Neural progenitor cell (in vitro differentiated cells): ENCODE data around the gene PNPLA5. TPM values are rescaled to one million over a fixed set of nuclear protein-coding genes. Genes with fewer than 3 reads are reported as not detected.

Experiments
- DNase-seq: peaks from one replicate; pipeline ENCODE4 v3.0.0-alpha.2; 2016; ENCODE audit warnings: low spot score
- H2AFZ ChIP-seq: fragments of 200-600 bp; sonication (generic); replicated peaks from 2 replicates; pipeline ENCODE4 v1.6.1; 2016; ENCODE audit warnings: antibody characterized with exemption
- H3F3A ChIP-seq: fragments of 200-600 bp; sonication (generic); 2 replicates; pipeline ENCODE4 v1.6.1; 2016; ENCODE audit warnings: antibody characterized with exemption, low read depth
- H3K27ac ChIP-seq: fragments of 200-600 bp; sonication (generic); 2 replicates; pipeline ENCODE4 v1.5.1; 2016; ENCODE audit warnings: mild to moderate bottlenecking
- H3K27me3 ChIP-seq: fragments of 200-600 bp; sonication (generic); 2 replicates; pipeline ENCODE4 v1.6.1; 2016; ENCODE audit warnings: mild to moderate bottlenecking, moderate library complexity
- H3K36me3 ChIP-seq: fragments of 200-600 bp; sonication (generic); 2 replicates; pipeline ENCODE4 v1.5.1; 2016
- H3K4me1 ChIP-seq: fragments of 200-600 bp; sonication (generic); 2 replicates; pipeline ENCODE4 v1.6.1; 2016; ENCODE audit warnings: mixed run types
- H3K4me2 ChIP-seq: fragments of 200-600 bp; sonication (generic); 2 replicates; pipeline ENCODE4 v1.6.1; 2016
- H3K4me3 ChIP-seq: fragments of 200-600 bp; sonication (generic); 2 replicates; pipeline ENCODE4 v1.5.1; 2016
- H3K79me2 ChIP-seq: fragments of 200-600 bp; sonication (generic); 2 replicates; pipeline ENCODE4 v1.6.1; 2016; ENCODE audit warnings: low read depth
- H3K9ac ChIP-seq: fragments of 200-600 bp; sonication (generic); 2 replicates; pipeline ENCODE4 v1.6.1; 2016
- H3K9me3 ChIP-seq: fragments of 200-600 bp; sonication (generic); 2 replicates; pipeline ENCODE4 v1.5.1; 2016; ENCODE audit warnings: low read depth
- H4K20me1 ChIP-seq: fragments of 200-600 bp; sonication (generic); 2 replicates; pipeline ENCODE4 v1.6.1; 2016; ENCODE audit warnings: low read depth
- H3K27ac Mint-ChIP-seq: 3 replicates; pipeline ENCODE4 v1.8.0; 2021; ENCODE audit warnings: mixed read lengths
- H3K27me3 Mint-ChIP-seq: 2 replicates; pipeline ENCODE4 v1.8.0; 2022; ENCODE audit warnings: low read depth, mild to moderate bottlenecking, inconsistent platforms, moderate library complexity, mixed read lengths; ENCODE audit not compliant: insufficient read depth
- H3K36me3 Mint-ChIP-seq: 3 replicates; pipeline ENCODE4 v1.8.0; 2021; ENCODE audit warnings: mixed read lengths
- H3K4me1 Mint-ChIP-seq: 3 replicates; pipeline ENCODE4 v1.8.0; 2021; ENCODE audit warnings: mixed read lengths
- H3K4me3 Mint-ChIP-seq: 3 replicates; pipeline ENCODE4 v1.8.0; 2021; ENCODE audit warnings: mild to moderate bottlenecking, moderate library complexity, mixed read lengths
- H3K9me3 Mint-ChIP-seq: 3 replicates; pipeline ENCODE4 v1.8.0; 2020; ENCODE audit warnings: mixed read lengths
- CTCF ChIP-seq: fragments of 200-600 bp; sonication (generic); IDR thresholded peaks from 2 replicates; pipeline ENCODE4 v1.5.1; 2017; ENCODE audit warnings: antibody characterized with exemption, mild to moderate bottlenecking
- EZH2 ChIP-seq: fragments of 200-600 bp; sonication (generic); IDR thresholded peaks from 2 replicates; pipeline ENCODE4 v1.6.1; 2017; ENCODE audit warnings: antibody characterized with exemption, mild to moderate bottlenecking, moderate library complexity
- EZH2phosphoT487 ChIP-seq: fragments of 200-600 bp; sonication (generic); IDR thresholded peaks from 2 replicates; pipeline ENCODE4 v1.6.1; 2017; ENCODE audit warnings: antibody characterized with exemption
- total RNA-seq: library from RNA; depleted of rRNA; stranded (reverse); fragments of >200 nt; gene quantifications from 2 replicates; pipeline ENCODE4 v1.2.3, GENCODE V29; 2015; ENCODE audit warnings: low replicate concordance

Gene PNPLA5
- total RNA-seq, 1 donor from 2014 or later = 0.11 TPM

DNA sequence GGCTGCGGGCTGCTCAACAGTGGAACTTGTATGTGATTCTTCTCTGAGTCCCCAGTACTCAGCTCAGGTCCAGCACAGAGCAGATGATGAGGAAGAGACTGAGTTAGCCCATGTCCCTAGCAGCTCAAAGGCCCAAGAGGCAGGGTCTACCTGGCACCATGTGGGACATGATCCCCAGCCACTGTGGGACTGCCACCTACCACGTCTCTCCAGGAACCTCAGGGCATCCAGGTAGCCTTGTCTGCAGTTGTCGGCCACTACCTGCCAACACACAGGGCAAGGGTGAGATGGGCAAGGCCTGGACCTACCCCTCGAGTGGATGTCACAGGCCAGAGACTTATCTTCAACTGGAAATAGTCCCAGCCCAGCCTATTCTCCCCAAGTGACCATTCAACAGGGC, 4.4 kb downstream of the PNPLA5 start:
- Mint-ChIP-seq H3K9me3 (no peaks in the 10 kb centered on the region), H3K4me1 (peaks cover 4% of the 10 kb centered on the region), H3K4me3 (no peak overlapping the region), H3K27ac (no peak overlapping the region), H3K27me3 (peaks cover 40% of the 10 kb centered on the region), H3K36me3 (no peaks in the 10 kb centered on the region)
- H3K27me3 ChIP-seq = peaks cover 32% of the 10 kb centered on the region
- no peaks in the 10 kb centered on the region for H3F3A ChIP-seq
- peaks cover 5% of the 10 kb centered on the region for H3K4me1 ChIP-seq
- H3K9ac ChIP-seq = no peak overlapping the region
- H3K36me3 ChIP-seq = no peaks in the 10 kb centered on the region
- no peak overlapping the region for H3K27ac ChIP-seq
- no peak overlapping the region for H2AFZ ChIP-seq
- H4K20me1 ChIP-seq = peaks cover 2% of the 10 kb centered on the region
- no peak for TF ChIP-seq EZH2
- no peak for TF ChIP-seq EZH2phosphoT487
- no peak for TF ChIP-seq CTCF
- no peaks in the 10 kb centered on the region for H3K9me3 ChIP-seq
- no peak for DNase-seq
- no peak overlapping the region for H3K4me2 ChIP-seq
- no peaks in the 10 kb centered on the region for H3K79me2 ChIP-seq
- H3K4me3 ChIP-seq = no peak overlapping the region

GRCh38 chr22:43886231-43886630, 5.6 kb downstream of the PNPLA5 start:
- Histone ChIP-seq H3K9me3 (no peaks in the 10 kb centered on the region), H4K20me1 (peaks cover 2% of the 10 kb centered on the region), H3K4me3 (no peak overlapping the region), H3K27ac (no peak overlapping the region), H3K79me2 (no peaks in the 10 kb centered on the region), H3F3A (no peaks in the 10 kb centered on the region), H3K27me3 (peaks cover 20% of the 10 kb centered on the region), H3K9ac (no peak overlapping the region), H2AFZ (no peak overlapping the region), H3K4me1 (peaks cover 1% of the 10 kb centered on the region), H3K4me2 (no peak overlapping the region), H3K36me3 (no peaks in the 10 kb centered on the region)
- H3K27ac Mint-ChIP-seq = no peak overlapping the region
- no peak for TF ChIP-seq EZH2
- no peak for TF ChIP-seq EZH2phosphoT487
- no peak for TF ChIP-seq CTCF
- H3K27me3 Mint-ChIP-seq = peaks cover 33% of the 10 kb centered on the region
- H3K9me3 Mint-ChIP-seq = no peaks in the 10 kb centered on the region
- H3K36me3 Mint-ChIP-seq = no peaks in the 10 kb centered on the region
- DNase-seq = no peak
- H3K4me1 Mint-ChIP-seq = peaks cover 4% of the 10 kb centered on the region
- no peak overlapping the region for H3K4me3 Mint-ChIP-seq

DNA sequence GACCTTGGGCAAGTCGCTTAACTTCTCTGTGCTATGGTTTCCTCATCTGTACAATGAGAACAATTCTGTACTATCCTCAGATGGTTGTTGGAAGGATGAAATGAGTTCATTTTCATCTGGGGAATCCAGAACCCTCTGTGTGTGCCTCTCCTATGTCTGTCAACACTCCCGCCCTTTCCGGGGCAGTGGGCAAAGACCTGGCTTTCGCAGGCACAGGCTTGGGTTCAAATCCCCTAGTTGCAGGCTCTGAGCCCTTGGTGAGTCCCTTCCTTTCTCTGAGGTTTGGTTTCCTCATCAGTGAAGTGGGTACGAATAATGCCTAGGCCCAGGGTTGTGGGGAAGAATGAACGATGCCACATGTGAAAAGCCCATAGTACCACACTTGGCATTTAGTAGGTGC, 6.0 kb downstream of the PNPLA5 start:
- H4K20me1 ChIP-seq = peaks cover 2% of the 10 kb centered on the region
- Mint-ChIP-seq H3K27me3 (peaks cover 28% of the 10 kb centered on the region), H3K4me3 (peak overlapping the region; percentile 30), H3K9me3 (no peaks in the 10 kb centered on the region), H3K4me1 (peaks cover 4% of the 10 kb centered on the region), H3K36me3 (no peaks in the 10 kb centered on the region), H3K27ac (no peak overlapping the region)
- no peak for TF ChIP-seq EZH2
- TF ChIP-seq EZH2phosphoT487 = no peak
- TF ChIP-seq CTCF = no peak
- no peak for DNase-seq
- H3K4me3 ChIP-seq = no peak overlapping the region
- H3K79me2 ChIP-seq = no peaks in the 10 kb centered on the region
- H3K27me3 ChIP-seq = peaks cover 16% of the 10 kb centered on the region
- no peak overlapping the region for H2AFZ ChIP-seq
- H3K9me3 ChIP-seq = no peaks in the 10 kb centered on the region
- no peaks in the 10 kb centered on the region for H3K4me1 ChIP-seq
- H3K9ac ChIP-seq = no peak overlapping the region
- H3K36me3 ChIP-seq = no peaks in the 10 kb centered on the region
- H3F3A ChIP-seq = no peaks in the 10 kb centered on the region
- no peak overlapping the region for H3K4me2 ChIP-seq
- no peak overlapping the region for H3K27ac ChIP-seq
